DLD1 (cell line): ENCODE results near the gene DOCK9.

ENCODE experiments used
- in situ Hi-C: cut with HindIII; loops from 2 replicates; pipeline ENCODE4 v1.10.0; 2017; ENCODE audit warnings: low sequenced_read_pairs

The DOCK9 gene

GRCh38 chr13:98890186-98890585, 87.7 kb downstream of the DOCK9 start:
- in situ Hi-C loops: no loop called here

GRCh38 chr13:98889419-98890085, 88.3 kb downstream of the DOCK9 start:
- in situ Hi-C loops: no loop called here

GRCh38 chr13:98888890-98889279, 89.0 kb downstream of the DOCK9 start:
- in situ Hi-C loops: no loop called here

GRCh38 chr13:98888222-98888889, 89.5 kb downstream of the DOCK9 start:
- in situ Hi-C loops: no loop called here

- in situ Hi-C loops: no loop called here
Measured at GRCh38 chr13:98886587-98887230, 91.2 kb downstream of the DOCK9 start.

GRCh38 chr13:98885600-98885999, 92.3 kb downstream of the DOCK9 start:
- in situ Hi-C loops: no loop called here

GRCh38 chr13:98883998-98884397, 93.9 kb downstream of the DOCK9 start:
- in situ Hi-C loops: no loop called here

- in situ Hi-C loops: no loop called here
Measured at GRCh38 chr13:98881390-98881789, 96.5 kb downstream of the DOCK9 start.

GRCh38 chr13:98880677-98881076, 97.2 kb downstream of the DOCK9 start:
- in situ Hi-C loops: no loop called here

- in situ Hi-C loops: no loop called here
Measured at GRCh38 chr13:98879957-98880356, 97.9 kb downstream of the DOCK9 start.

GRCh38 chr13:98879127-98879520, 98.7 kb downstream of the DOCK9 start:
- in situ Hi-C loops: no loop called here

GRCh38 chr13:98878486-98879126, 99.3 kb downstream of the DOCK9 start:
- in situ Hi-C loops: no loop called here

GRCh38 chr13:98877936-98878335, 99.9 kb downstream of the DOCK9 start:
- in situ Hi-C loops: no loop called here

- in situ Hi-C loops: no loop called here
Measured at GRCh38 chr13:98877466-98877865, 100.4 kb downstream of the DOCK9 start.

- in situ Hi-C loops: no loop called here
Measured at GRCh38 chr13:98875146-98875729, 102.6 kb downstream of the DOCK9 start.

- in situ Hi-C loops: no loop called here
Measured at GRCh38 chr13:98874029-98874397, 103.9 kb downstream of the DOCK9 start.

GRCh38 chr13:98873377-98874028, 104.4 kb downstream of the DOCK9 start:
- in situ Hi-C loops: no loop called here

GRCh38 chr13:98871727-98872126, 106.1 kb downstream of the DOCK9 start:
- in situ Hi-C loops: no loop called here

- in situ Hi-C loops: no loop called here
Measured at GRCh38 chr13:98869408-98870090, 108.3 kb downstream of the DOCK9 start.

- in situ Hi-C loops: no loop called here
Measured at GRCh38 chr13:98868932-98869331, 108.9 kb downstream of the DOCK9 start.
